Prostate gland (tissue), 2 donors: ENCODE data around the gene MOK. TPM values are rescaled to one million over a fixed set of nuclear protein-coding genes. Genes with fewer than 3 reads are reported as not detected.

ENCODE experiments used
- DNase-seq: peaks from one replicate; pipeline ENCODE4 v3.0.0-alpha.2; 2019; ENCODE audit warnings: low spot score
- H3K27ac ChIP-seq, 2 donors: fragments of 200-600 bp; sonication (generic); 2 replicates each; pipeline ENCODE4 v1.5.1; 2017 to 2019
- H3K27me3 ChIP-seq: fragments of 200-600 bp; sonication (generic); replicated peaks from 2 replicates; pipeline ENCODE4 v1.5.1; 2019; ENCODE audit not compliant: insufficient read depth
- H3K36me3 ChIP-seq, 2 donors: fragments of 200-600 bp; sonication (generic); 1 replicate in 1 of 2; 2 replicates in 1 of 2; pipeline versions ENCODE4 v1.5.1 to v1.8.1; 2017 to 2019
- H3K4me1 ChIP-seq: fragments of 200-600 bp; sonication (generic); replicated peaks from 2 replicates; pipeline ENCODE4 v1.5.1; 2019
- H3K4me3 ChIP-seq, 2 donors: fragments of 200-600 bp; sonication (generic); 2 replicates each; pipeline ENCODE4 v1.5.1; 2017 to 2019
- H3K9me3 ChIP-seq: fragments of 200-600 bp; sonication (generic); 2 replicates; pipeline ENCODE4 v1.5.1; 2017
- CTCF ChIP-seq, 4 experiments: fragments of 200-600 bp in 2 of 4; fragments of 450-650 bp in 2 of 4; sonication (generic) in 2 of 4; IDR thresholded peaks; 1 replicate in 3 of 4; 2 replicates in 1 of 4; pipeline ENCODE4 v1.5.1; 2016 to 2019; ENCODE audit warnings: antibody characterized with exemption in 4 of 4, mild to moderate bottlenecking in 2 of 4, moderate library complexity in 2 of 4
- POLR2A ChIP-seq: fragments of 450-650 bp; IDR thresholded peaks from one replicate; pipeline ENCODE4 v1.6.1; 2016; ENCODE audit warnings: antibody characterized with exemption, mild to moderate bottlenecking
- POLR2AphosphoS5 ChIP-seq: sonication (generic); formaldehyde crosslinking; IDR thresholded peaks from one replicate; pipeline ENCODE4 v1.6.1; 2017; ENCODE audit warnings: antibody characterized with exemption
- WGBS: methylation state at CpG from one replicate; pipeline ENCODE4 v1.1.5; 2018; 5-methylcytosine and 5-hydroxymethylcytosine counted together
- intact Hi-C: fragments of 100-400 bp; cut with DNase I; formaldehyde crosslinking; loops from one replicate; pipeline ENCODE4 v1.14.2; 2022
- total RNA-seq, 2 donors: library from RNA; depleted of rRNA; stranded (reverse); fragments of >200 nt; gene quantifications; one replicate each; pipeline ENCODE4 v1.1.0, GENCODE V29; 2016

Gene MOK
- total RNA-seq, 2 donors from 2014 or later = 17.8 to 95.5 TPM

DNA sequence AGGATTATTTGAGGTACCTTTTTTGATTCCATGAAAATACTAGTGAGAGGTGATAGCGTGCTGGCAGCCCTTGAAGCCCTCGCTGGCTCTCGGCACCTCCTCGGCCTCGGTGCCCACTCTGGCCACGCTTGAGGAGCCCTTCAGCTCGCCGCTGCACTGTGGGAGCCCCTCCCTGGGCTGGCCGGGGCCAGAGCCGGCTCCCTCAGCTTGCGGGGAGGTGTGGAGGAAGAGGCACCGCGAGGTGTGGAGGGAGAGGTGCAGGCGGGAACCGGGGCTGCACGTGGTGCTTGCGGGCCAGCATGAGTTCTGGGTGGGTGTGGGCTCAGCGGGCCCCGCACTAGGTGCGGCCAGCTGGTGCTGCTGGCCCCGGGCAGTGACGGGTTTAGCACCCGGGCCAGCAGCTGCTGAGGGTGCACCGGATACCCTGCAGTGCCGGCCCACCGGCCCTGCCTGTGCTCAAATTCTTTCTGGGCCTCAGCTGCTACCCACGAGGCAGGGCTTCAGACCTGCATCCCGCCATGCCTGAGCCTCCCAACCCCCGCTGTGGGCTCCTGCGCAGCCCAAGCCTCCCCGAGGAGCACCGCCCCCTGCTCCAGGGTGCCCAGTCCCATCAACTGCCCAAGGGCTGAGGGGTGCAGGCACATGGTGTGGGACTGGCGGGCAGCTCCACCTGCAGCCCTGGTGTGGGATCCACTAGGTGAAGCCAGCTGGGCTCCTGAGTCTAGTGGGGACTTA is 7.4 kb downstream of the MOK start:
- Histone ChIP-seq H3K36me3 (no peaks in the 10 kb centered on the region), H3K27me3 (no peaks in the 10 kb centered on the region), H3K4me3 (no peak overlapping the region), H3K4me1 (no peaks in the 10 kb centered on the region), H3K27ac (no peak overlapping the region), H3K9me3 (no peaks in the 10 kb centered on the region)
- TF ChIP-seq POLR2A (no peak), CTCF (IDR thresholded peaks at IDR 0.05) (no peak), POLR2AphosphoS5 (no peak)
- no peak for DNase-seq
- WGBS = over 99% methylated on average over 18 of the region's 33 CpGs
- intact Hi-C loops = no loop called here

GRCh38 chr14:102295270-102295669 is 9.7 kb downstream of the MOK start:
- Histone ChIP-seq H3K27me3 (no peaks in the 10 kb centered on the region), H3K4me3 (no peak overlapping the region), H3K9me3 (no peaks in the 10 kb centered on the region), H3K27ac (no peak overlapping the region), H3K4me1 (no peaks in the 10 kb centered on the region), H3K36me3 (no peaks in the 10 kb centered on the region)
- 48% methylated on average over 3 of the region's 3 CpGs for WGBS
- no peak for DNase-seq
- intact Hi-C loops = no loop called here
- TF ChIP-seq POLR2A (no peak), CTCF (IDR thresholded peaks at IDR 0.05) (no peak), POLR2AphosphoS5 (no peak)

- Histone ChIP-seq H3K27me3 (no peaks in the 10 kb centered on the region), H3K4me1 (no peaks in the 10 kb centered on the region), H3K27ac (no peak overlapping the region), H3K9me3 (no peaks in the 10 kb centered on the region), H3K36me3 (no peaks in the 10 kb centered on the region), H3K4me3 (no peak overlapping the region)
- WGBS = 68% methylated on average over 6 of the region's 6 CpGs
- intact Hi-C loops = no loop called here
- DNase-seq = no peak
- TF ChIP-seq CTCF (IDR thresholded peaks at IDR 0.05) (no peak), POLR2A (no peak), POLR2AphosphoS5 (no peak)
Observed at GRCh38 chr14:102293781-102294180, 11.2 kb downstream of the MOK start.

DNA sequence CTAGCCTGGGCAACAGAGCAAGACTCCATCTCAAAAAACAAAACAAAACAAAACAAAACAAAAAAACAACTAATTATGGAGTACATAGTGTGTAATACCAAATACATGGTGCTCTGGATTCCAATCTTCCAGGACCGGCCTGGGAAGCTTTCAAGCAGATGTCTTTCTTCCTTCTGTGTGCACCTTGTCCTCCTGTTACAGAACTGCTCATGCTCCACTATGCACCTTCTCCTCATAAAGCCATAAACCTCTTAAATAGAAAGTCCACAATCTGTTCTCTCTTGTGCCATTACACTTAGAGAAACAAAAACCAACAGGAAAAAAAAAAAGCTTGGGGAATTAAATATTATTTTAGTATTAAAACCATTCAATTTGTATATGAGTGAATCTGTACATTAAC is 12.5 kb downstream of the MOK start:
- Histone ChIP-seq H3K36me3 (no peaks in the 10 kb centered on the region), H3K9me3 (no peaks in the 10 kb centered on the region), H3K27ac (no peak overlapping the region), H3K27me3 (no peaks in the 10 kb centered on the region), H3K4me1 (no peaks in the 10 kb centered on the region), H3K4me3 (no peak overlapping the region)
- 87% methylated on average over 1 of the region's 1 CpG for WGBS
- intact Hi-C loops = no loop called here
- DNase-seq = no peak
- TF ChIP-seq CTCF (IDR thresholded peaks at IDR 0.05) = no peak
- TF ChIP-seq POLR2AphosphoS5 = no peak
- no peak for TF ChIP-seq POLR2A

- H3K36me3 ChIP-seq = no peaks in the 10 kb centered on the region
- no peak overlapping the region for H3K27ac ChIP-seq
- DNase-seq = no peak
- H3K4me3 ChIP-seq = no peak overlapping the region
- TF ChIP-seq CTCF (IDR thresholded peaks at IDR 0.05) = no peak
- no peak for TF ChIP-seq POLR2A
- TF ChIP-seq POLR2AphosphoS5 = no peak
- H3K27me3 ChIP-seq = no peaks in the 10 kb centered on the region
- no peaks in the 10 kb centered on the region for H3K9me3 ChIP-seq
- intact Hi-C loops = no loop called here
- WGBS = 97% methylated on average over 2 of the region's 2 CpGs
- no peaks in the 10 kb centered on the region for H3K4me1 ChIP-seq
Observed at GRCh38 chr14:102288139-102288538, 16.8 kb downstream of the MOK start.
